Measurements from ENCODE around the gene LRRC66.

The LRRC66 gene

DNA sequence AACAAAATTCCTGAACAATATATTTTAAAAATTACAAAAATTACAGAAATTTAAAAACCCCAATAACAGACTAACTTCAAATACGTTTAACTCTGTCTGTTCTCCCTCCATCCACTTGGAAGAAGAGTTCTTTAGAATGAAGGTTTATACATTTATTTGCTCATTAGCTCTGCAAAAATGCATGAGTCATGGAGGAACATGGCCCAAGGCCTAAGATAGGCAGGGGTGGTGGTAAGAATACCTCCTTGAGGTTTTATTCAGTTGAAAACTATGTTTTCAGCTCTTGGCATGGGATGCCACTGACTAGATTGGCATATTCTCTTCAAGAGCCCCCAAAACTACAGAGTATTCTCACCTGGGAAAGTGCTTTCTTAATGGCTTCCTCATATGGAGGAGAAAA is 8.8 kb upstream of the LRRC66 start:
- no peak overlapping the region for H3K9ac ChIP-seq
- H3K4me1 ChIP-seq (ENCODE audit: low read depth, poor library complexity, severe bottlenecking) = no peaks in the 10 kb centered on the region
- no peaks in the 10 kb centered on the region for H4K20me1 ChIP-seq (ENCODE audit: insufficient read depth)
- no peak overlapping the region for H2AFZ ChIP-seq (ENCODE audit: low read depth)
- no peak overlapping the region for H3K4me2 ChIP-seq
- H3K36me3 ChIP-seq (ENCODE audit: insufficient read depth) = peaks cover 8% of the 10 kb centered on the region
- no peaks in the 10 kb centered on the region for H3K79me2 ChIP-seq (ENCODE audit: insufficient read depth, low read depth)
- no peak overlapping the region for H3K4me3 ChIP-seq (IDR thresholded peaks at IDR 0.05; ENCODE audit: insufficient read depth, low read depth, low read length)
- H3K27me3 ChIP-seq (ENCODE audit: insufficient read depth, low read depth) = no peaks in the 10 kb centered on the region
- H3K27ac ChIP-seq = no peak overlapping the region
- TF ChIP-seq, protein P1, sequence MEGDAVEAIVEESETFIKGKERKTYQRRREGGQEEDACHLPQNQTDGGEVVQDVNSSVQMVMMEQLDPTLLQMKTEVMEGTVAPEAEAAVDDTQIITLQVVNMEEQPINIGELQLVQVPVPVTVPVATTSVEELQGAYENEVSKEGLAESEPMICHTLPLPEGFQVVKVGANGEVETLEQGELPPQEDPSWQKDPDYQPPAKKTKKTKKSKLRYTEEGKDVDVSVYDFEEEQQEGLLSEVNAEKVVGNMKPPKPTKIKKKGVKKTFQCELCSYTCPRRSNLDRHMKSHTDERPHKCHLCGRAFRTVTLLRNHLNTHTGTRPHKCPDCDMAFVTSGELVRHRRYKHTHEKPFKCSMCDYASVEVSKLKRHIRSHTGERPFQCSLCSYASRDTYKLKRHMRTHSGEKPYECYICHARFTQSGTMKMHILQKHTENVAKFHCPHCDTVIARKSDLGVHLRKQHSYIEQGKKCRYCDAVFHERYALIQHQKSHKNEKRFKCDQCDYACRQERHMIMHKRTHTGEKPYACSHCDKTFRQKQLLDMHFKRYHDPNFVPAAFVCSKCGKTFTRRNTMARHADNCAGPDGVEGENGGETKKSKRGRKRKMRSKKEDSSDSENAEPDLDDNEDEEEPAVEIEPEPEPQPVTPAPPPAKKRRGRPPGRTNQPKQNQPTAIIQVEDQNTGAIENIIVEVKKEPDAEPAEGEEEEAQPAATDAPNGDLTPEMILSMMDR (conservative IDR thresholded peaks at IDR 0.05; ENCODE audit: low read depth, low read length) = no peak

GRCh38 chr4:52017814-52018213 is 2.3 kb downstream of the LRRC66 start:
- Histone ChIP-seq H2AFZ (ENCODE audit: low read depth) (no peak overlapping the region), H4K20me1 (ENCODE audit: insufficient read depth) (no peaks in the 10 kb centered on the region), H3K9ac (no peak overlapping the region), H3K27ac (no peak overlapping the region), H3K27me3 (ENCODE audit: insufficient read depth, low read depth) (no peaks in the 10 kb centered on the region), H3K4me1 (ENCODE audit: low read depth, poor library complexity, severe bottlenecking) (no peaks in the 10 kb centered on the region), H3K4me2 (no peak overlapping the region), H3K36me3 (ENCODE audit: insufficient read depth) (no peaks in the 10 kb centered on the region), H3K4me3 (IDR thresholded peaks at IDR 0.05; ENCODE audit: insufficient read depth, low read depth, low read length) (no peak overlapping the region), H3K79me2 (ENCODE audit: insufficient read depth, low read depth) (no peaks in the 10 kb centered on the region)
- TF ChIP-seq, protein P1 (conservative IDR thresholded peaks at IDR 0.05; ENCODE audit: low read depth, low read length) = no peak

GRCh38 chr4:52016981-52017380 is 3.2 kb downstream of the LRRC66 start:
- Histone ChIP-seq H3K79me2 (ENCODE audit: insufficient read depth, low read depth) (no peaks in the 10 kb centered on the region), H3K4me2 (no peak overlapping the region), H3K9ac (no peak overlapping the region), H3K4me1 (ENCODE audit: low read depth, poor library complexity, severe bottlenecking) (no peaks in the 10 kb centered on the region), H3K4me3 (IDR thresholded peaks at IDR 0.05; ENCODE audit: insufficient read depth, low read depth, low read length) (no peak overlapping the region), H4K20me1 (ENCODE audit: insufficient read depth) (no peaks in the 10 kb centered on the region), H3K27ac (no peak overlapping the region), H3K27me3 (ENCODE audit: insufficient read depth, low read depth) (no peaks in the 10 kb centered on the region), H3K36me3 (ENCODE audit: insufficient read depth) (no peaks in the 10 kb centered on the region), H2AFZ (ENCODE audit: low read depth) (no peak overlapping the region)
- TF ChIP-seq, protein P1 (conservative IDR thresholded peaks at IDR 0.05; ENCODE audit: low read depth, low read length) = no peak

DNA sequence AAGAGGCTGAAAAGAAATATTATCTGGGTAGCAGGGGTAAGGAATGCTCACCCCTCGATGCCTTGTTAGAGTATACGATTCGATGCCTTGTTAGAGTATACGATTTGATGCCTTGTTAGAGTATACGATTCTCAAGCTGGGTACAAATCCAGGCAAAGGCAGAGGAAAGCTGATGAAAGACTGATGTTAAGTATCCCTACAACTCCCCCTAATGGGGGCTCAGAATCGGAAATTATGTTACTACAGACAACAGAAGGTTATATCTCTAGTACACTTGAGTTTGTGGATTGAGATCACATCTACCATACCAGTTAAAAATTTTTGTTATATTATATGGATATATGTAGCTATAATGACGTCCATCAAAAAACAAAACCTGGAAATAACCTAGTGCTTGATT is 4.8 kb downstream of the LRRC66 start:
- H3K4me2 ChIP-seq = no peak overlapping the region
- no peaks in the 10 kb centered on the region for H4K20me1 ChIP-seq (ENCODE audit: insufficient read depth)
- H3K4me1 ChIP-seq (ENCODE audit: low read depth, poor library complexity, severe bottlenecking) = no peaks in the 10 kb centered on the region
- H3K36me3 ChIP-seq (ENCODE audit: insufficient read depth) = no peaks in the 10 kb centered on the region
- TF ChIP-seq, protein P1 (conservative IDR thresholded peaks at IDR 0.05; ENCODE audit: low read depth, low read length) = no peak
- no peak overlapping the region for H3K4me3 ChIP-seq (IDR thresholded peaks at IDR 0.05; ENCODE audit: insufficient read depth, low read depth, low read length)
- H3K27ac ChIP-seq = no peak overlapping the region
- no peak overlapping the region for H3K9ac ChIP-seq
- no peaks in the 10 kb centered on the region for H3K79me2 ChIP-seq (ENCODE audit: insufficient read depth, low read depth)
- no peak overlapping the region for H2AFZ ChIP-seq (ENCODE audit: low read depth)
- no peaks in the 10 kb centered on the region for H3K27me3 ChIP-seq (ENCODE audit: insufficient read depth, low read depth)
